T47D (cell line): ENCODE results near the gene SPIRE2.

Experiments
- DNase-seq, 2 experiments: peaks; one replicate each; pipeline versions ENCODE4 v3.0.0 to v3.0.0-alpha.2; 2011 to 2012; ENCODE audit warnings: low read depth in 1 of 2, low spot score in 1 of 2
- JUND ChIP-seq: IDR thresholded peaks from 2 replicates; pipeline ENCODE4 v1.6.1; 2012; ENCODE audit warnings: low read depth
- in situ Hi-C: cut with HindIII; loops from 2 replicates; pipeline ENCODE4 v1.10.0; 2016; ENCODE audit warnings: low sequenced_read_pairs, low pct_unique_long_range_greater_than_20kb

Gene SPIRE2

DNA sequence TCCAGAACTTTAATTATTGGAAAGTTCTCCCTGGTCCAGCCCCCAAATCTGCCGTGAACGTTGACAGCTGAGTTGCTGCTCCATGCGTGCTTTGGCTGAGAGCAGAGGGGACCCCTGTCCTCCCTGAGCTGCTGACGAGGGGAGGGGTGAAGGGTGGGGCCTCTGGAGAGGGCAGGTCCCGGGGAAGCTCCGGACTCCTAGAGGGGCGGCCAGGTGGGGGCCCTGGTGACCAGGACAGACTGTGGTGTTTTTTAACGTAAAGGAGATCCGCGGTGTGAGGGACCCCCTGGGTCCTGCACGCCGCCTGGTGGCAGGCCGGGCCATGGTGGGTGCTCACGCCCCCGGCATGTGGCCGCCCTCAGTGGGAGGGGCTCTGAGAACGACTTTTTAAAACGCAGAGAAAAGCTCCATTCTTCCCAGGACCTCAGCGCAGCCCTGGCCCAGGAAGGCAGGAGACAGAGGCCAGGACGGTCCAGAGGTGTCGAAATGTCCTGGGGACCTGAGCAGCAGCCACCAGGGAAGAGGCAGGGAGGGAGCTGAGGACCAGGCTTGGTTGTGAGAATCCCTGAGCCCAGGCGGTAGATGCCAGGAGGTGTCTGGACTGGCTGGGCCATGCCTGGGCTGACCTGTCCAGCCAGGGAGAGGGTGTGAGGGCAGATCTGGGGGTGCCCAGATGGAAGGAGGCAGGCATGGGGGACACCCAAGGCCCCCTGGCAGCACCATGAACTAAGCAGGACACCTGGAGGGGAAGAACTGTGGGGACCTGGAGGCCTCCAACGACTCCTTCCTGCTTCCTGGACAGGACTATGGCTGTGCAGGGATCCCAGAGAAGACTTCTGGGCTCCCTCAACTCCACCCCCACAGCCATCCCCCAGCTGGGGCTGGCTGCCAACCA is 90.4 kb downstream of the SPIRE2 start, which contains the start of gene MC1R:
MC1R (plus strand) TSS at position 410 of the 895 bp plus-strand sequence; CDS start at position 807, 397 bp downstream.
- no peak for TF ChIP-seq JUND
- in situ Hi-C loops = no loop called here
- DNase-seq = no peak

DNA sequence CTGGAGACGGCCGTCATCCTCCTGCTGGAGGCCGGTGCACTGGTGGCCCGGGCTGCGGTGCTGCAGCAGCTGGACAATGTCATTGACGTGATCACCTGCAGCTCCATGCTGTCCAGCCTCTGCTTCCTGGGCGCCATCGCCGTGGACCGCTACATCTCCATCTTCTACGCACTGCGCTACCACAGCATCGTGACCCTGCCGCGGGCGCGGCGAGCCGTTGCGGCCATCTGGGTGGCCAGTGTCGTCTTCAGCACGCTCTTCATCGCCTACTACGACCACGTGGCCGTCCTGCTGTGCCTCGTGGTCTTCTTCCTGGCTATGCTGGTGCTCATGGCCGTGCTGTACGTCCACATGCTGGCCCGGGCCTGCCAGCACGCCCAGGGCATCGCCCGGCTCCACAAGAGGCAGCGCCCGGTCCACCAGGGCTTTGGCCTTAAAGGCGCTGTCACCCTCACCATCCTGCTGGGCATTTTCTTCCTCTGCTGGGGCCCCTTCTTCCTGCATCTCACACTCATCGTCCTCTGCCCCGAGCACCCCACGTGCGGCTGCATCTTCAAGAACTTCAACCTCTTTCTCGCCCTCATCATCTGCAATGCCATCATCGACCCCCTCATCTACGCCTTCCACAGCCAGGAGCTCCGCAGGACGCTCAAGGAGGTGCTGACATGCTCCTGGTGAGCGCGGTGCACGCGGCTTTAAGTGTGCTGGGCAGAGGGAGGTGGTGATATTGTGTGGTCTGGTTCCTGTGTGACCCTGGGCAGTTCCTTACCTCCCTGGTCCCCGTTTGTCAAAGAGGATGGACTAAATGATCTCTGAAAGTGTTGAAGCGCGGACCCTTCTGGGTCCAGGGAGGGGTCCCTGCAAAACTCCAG is 91.5 kb downstream of the SPIRE2 start:
- in situ Hi-C loops = no loop called here
- DNase-seq = no peak
- TF ChIP-seq JUND = no peak

- in situ Hi-C loops = no loop called here
- no peak for TF ChIP-seq JUND
- DNase-seq = no peak
Measured at GRCh38 chr16:89920723-89921122, 92.4 kb downstream of the SPIRE2 start.
